ENCODE measurements around the gene ATN1. TPM values are rescaled to one million over a fixed set of nuclear protein-coding genes. Genes with fewer than 3 reads are reported as not detected.
A peak's percentile ranks its signal among the peaks of the same experiment; 100 is the strongest.

Gene ATN1
- total and polyA plus RNA-seq, 2 of the 8 experiments (the other 6 are each of a cell fraction or from before 2014, with no cell fraction given), result 20.6 to 73.4 TPM

DNA sequence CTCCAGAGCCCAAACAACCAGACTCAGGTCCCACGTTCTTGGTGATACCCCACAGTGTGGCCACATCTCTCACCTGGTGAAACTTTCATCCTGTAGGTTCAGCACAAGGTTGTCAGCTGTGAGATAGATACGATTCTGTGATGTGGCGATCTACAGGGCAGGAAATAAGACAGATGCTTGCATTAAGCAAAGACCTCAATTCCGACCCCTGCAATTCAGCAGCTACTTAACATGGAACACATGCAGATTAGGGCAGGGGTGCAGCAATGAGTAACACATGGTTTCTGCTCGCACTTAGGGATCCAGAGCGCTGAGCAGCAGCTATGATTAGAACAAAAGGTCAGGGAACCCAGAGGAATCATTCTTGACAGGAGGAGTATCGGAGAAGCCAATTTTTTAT lies 38.6 kb downstream of the ATN1 start:
- WGBS, 2 experiments (ENCODE audit: extremely low coverage in 1 of 2, insufficient coverage in 1 of 2, insufficient read length in 1 of 2, insufficient replicate concordance in 2 of 2, low coverage in 1 of 2, low lambda C conversion rate in 2 of 2, missing lambda C conversion rate in 1 of 2), result 87% methylated on average over 7 of the region's 7 CpGs; no CpG with 5 or more reads in 1 of the 2 experiments
- no peak overlapping the region for H4K8ac ChIP-seq (ENCODE audit: extremely low read depth, insufficient read depth, low read length)
- no peak overlapping the region for H3K56ac ChIP-seq (replicated peaks; ENCODE audit: insufficient read length, low read depth, low read length)
- H4K5ac ChIP-seq (ENCODE audit: insufficient read length, low read depth, low read length), result no peak overlapping the region
- ChIA-PET CTCF (ENCODE audit: partially characterized antibody) (interaction anchor here (1.0 to 12.2 kb wide), 11 partner anchors 13 to 145 kb away, joined by 3 to 277 read pairs (median 6); partner anchors contain the start of genes C12orf57 and RNU7-1), POLR2A (ENCODE audit: partially characterized antibody) (interaction anchor here (1.0 to 44.0 kb wide), 8 partner anchors 3 to 147 kb away, joined by 3 to 1596 read pairs (median 19); partner anchors contain the start of genes ATN1, C12orf57, C1RL and CDCA3)
- no peak overlapping the region for H3K14ac ChIP-seq (ENCODE audit: insufficient read length)
- peaks cover 2 to 4% of the 10 kb centered on the region in 2 experiments for H4K20me1 ChIP-seq (replicated peaks in 1 of 2; ENCODE audit: control insufficient read depth in 1 of 2, insufficient read depth in 2 of 2, low read length in 2 of 2)
- no peak overlapping the region for H3K4me3 ChIP-seq (ENCODE audit: extremely low read depth in 1 of 4, insufficient read depth in 2 of 4, low read depth in 3 of 4, low read length in 4 of 4)
- no peak overlapping the region for H3K18ac ChIP-seq (ENCODE audit: extremely low read depth, low read length)
- H2AK5ac ChIP-seq (ENCODE audit: low read depth, low read length), result no peak overlapping the region
- H4K91ac ChIP-seq (replicated peaks; ENCODE audit: insufficient read length, low read length), result no peak overlapping the region
- DNase-seq (ENCODE audit: low read depth in 1 of 2, low spot score in 2 of 2) (no peak), FAIRE-seq (no peak)
- no peak overlapping the region for H2BK5ac ChIP-seq (ENCODE audit: low read depth, low read length)
- peaks cover 28 to 45% (median 32%) of the 10 kb centered on the region in 4 experiments for H3K36me3 ChIP-seq (ENCODE audit: control insufficient read depth in 2 of 4, insufficient read depth in 4 of 4, low read length in 3 of 4)
- H3K9ac ChIP-seq (replicated peaks in 1 of 4; ENCODE audit: extremely low read depth in 1 of 4, low read depth in 3 of 4, low read length in 3 of 4), result peak overlapping the region in 1 of 4 experiments; percentile 5; a peak in 1 of 7 replicates
- peaks cover 18% of the 10 kb centered on the region for H3K23me2 ChIP-seq (ENCODE audit: low read depth, low read length)
- H3K9me3 ChIP-seq (ENCODE audit: insufficient read depth in 2 of 2, low read depth in 1 of 2, low read length in 1 of 2), result no peaks in the 10 kb centered on the region
- no peaks in the 10 kb centered on the region for H3K27me3 ChIP-seq (replicated peaks in 1 of 4; ENCODE audit: control insufficient read depth in 3 of 4, extremely low read depth in 1 of 4, insufficient read depth in 3 of 4, low read length in 3 of 4)
- no peak overlapping the region for H2BK120ac ChIP-seq (replicated peaks; ENCODE audit: low read depth, low read length)
- H3K4me2 ChIP-seq (ENCODE audit: insufficient read depth in 1 of 2, low read depth in 2 of 2, low read length in 2 of 2), result no peak overlapping the region
- no peak overlapping the region for H2BK12ac ChIP-seq (ENCODE audit: low read depth, low read length)
- no peak overlapping the region for H2BK15ac ChIP-seq (ENCODE audit: low read length)
- H3K4me1 ChIP-seq (replicated peaks in 1 of 4; ENCODE audit: control insufficient read depth in 3 of 4, insufficient read depth in 4 of 4, low read length in 3 of 4), result peaks cover 10 to 39% (median 24%) of the 10 kb centered on the region in 4 experiments
- peaks cover 5% of the 10 kb centered on the region; the same call in 1 of the 2 replicates for H3K79me1 ChIP-seq (ENCODE audit: low read depth, low read length)
- no peak overlapping the region for H2AFZ ChIP-seq (ENCODE audit: low read length)
- H3K27ac ChIP-seq (ENCODE audit: low read depth, low read length), result no peak overlapping the region
- no peak overlapping the region for H2BK20ac ChIP-seq (ENCODE audit: low read length)
- peaks cover 11 to 44% of the 10 kb centered on the region in 2 experiments for H3K79me2 ChIP-seq (ENCODE audit: control insufficient read depth in 1 of 2, insufficient read depth in 2 of 2, low read length in 2 of 2)
- H3K23ac ChIP-seq (ENCODE audit: insufficient read length), result no peak overlapping the region
- H3K4ac ChIP-seq (replicated peaks; ENCODE audit: insufficient read length, low read depth, low read length), result no peak overlapping the region
- TF ChIP-seq, protein P1, sequence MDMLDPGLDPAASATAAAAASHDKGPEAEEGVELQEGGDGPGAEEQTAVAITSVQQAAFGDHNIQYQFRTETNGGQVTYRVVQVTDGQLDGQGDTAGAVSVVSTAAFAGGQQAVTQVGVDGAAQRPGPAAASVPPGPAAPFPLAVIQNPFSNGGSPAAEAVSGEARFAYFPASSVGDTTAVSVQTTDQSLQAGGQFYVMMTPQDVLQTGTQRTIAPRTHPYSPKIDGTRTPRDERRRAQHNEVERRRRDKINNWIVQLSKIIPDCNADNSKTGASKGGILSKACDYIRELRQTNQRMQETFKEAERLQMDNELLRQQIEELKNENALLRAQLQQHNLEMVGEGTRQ (IDR thresholded peaks at IDR 0.05; ENCODE audit: low read length), result no peak
- TF ChIP-seq CREB1 (IDR thresholded peaks at IDR 0.05) (no peak), ZNF274 (IDR thresholded peaks at IDR 0.05; ENCODE audit: borderline replicate concordance, extremely low read depth, low read length) (no peak), CBX8 (IDR thresholded peaks at IDR 0.05; ENCODE audit: borderline replicate concordance, low read depth, low read length) (no peak)
- TF ChIP-seq, protein P2, sequence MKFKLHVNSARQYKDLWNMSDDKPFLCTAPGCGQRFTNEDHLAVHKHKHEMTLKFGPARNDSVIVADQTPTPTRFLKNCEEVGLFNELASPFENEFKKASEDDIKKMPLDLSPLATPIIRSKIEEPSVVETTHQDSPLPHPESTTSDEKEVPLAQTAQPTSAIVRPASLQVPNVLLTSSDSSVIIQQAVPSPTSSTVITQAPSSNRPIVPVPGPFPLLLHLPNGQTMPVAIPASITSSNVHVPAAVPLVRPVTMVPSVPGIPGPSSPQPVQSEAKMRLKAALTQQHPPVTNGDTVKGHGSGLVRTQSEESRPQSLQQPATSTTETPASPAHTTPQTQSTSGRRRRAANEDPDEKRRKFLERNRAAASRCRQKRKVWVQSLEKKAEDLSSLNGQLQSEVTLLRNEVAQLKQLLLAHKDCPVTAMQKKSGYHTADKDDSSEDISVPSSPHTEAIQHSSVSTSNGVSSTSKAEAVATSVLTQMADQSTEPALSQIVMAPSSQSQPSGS (IDR thresholded peaks at IDR 0.05; ENCODE audit: low read length), result no peak

Data from H1 (cell line).